HFFc6 (cell line): ENCODE data around the gene CELF2. TPM values are rescaled to one million over a fixed set of nuclear protein-coding genes. Genes with fewer than 3 reads are reported as not detected.

ENCODE experiments used
- DNase-seq: peaks from one replicate; pipeline ENCODE4 v3.0.0-alpha.2; 2018
- H3K27ac Mint-ChIP-seq: 2 replicates; pipeline ENCODE4 v1.8.0; 2020; ENCODE audit warnings: mild to moderate bottlenecking, mixed read lengths
- H3K27me3 Mint-ChIP-seq: 2 replicates; pipeline ENCODE4 v1.8.0; 2021; ENCODE audit warnings: mild to moderate bottlenecking, moderate library complexity, mixed read lengths; ENCODE audit not compliant: insufficient read depth
- H3K36me3 Mint-ChIP-seq: 2 replicates; pipeline ENCODE4 v1.8.0; 2021; ENCODE audit warnings: low read depth, mixed read lengths
- H3K4me1 Mint-ChIP-seq: 2 replicates; pipeline ENCODE4 v1.8.0; 2020; ENCODE audit warnings: low read depth, mixed read lengths
- H3K4me3 Mint-ChIP-seq: 2 replicates; pipeline ENCODE4 v1.8.0; 2020; ENCODE audit warnings: mild to moderate bottlenecking, moderate library complexity, mixed read lengths
- H3K9me3 Mint-ChIP-seq: 2 replicates; pipeline ENCODE4 v1.8.0; 2020; ENCODE audit warnings: mild to moderate bottlenecking, mixed read lengths
- total RNA-seq, 6 experiments: library from RNA; stranded (reverse); fragmentation: NEBNext Ultra II Directional; extraction: Animal tissue kit (Norgen Biotek cat#: 25700); gene quantifications; 2 replicates in 1 of 6; 3 replicates in 5 of 6; pipeline ENCODE4 v1.2.3, GENCODE V29; 2021
- TF ChIP-seq, protein P1 (sequence below): fragments of 200-600 bp; sonication (generic); IDR thresholded peaks from 2 replicates; pipeline ENCODE4 v1.5.0; 2021; ENCODE audit warnings: antibody characterized with exemption, mild to moderate bottlenecking

Gene CELF2
- total RNA-seq, 6 experiments from 2014 or later: 2.7 to 5.2 (median 3.5) TPM

DNA sequence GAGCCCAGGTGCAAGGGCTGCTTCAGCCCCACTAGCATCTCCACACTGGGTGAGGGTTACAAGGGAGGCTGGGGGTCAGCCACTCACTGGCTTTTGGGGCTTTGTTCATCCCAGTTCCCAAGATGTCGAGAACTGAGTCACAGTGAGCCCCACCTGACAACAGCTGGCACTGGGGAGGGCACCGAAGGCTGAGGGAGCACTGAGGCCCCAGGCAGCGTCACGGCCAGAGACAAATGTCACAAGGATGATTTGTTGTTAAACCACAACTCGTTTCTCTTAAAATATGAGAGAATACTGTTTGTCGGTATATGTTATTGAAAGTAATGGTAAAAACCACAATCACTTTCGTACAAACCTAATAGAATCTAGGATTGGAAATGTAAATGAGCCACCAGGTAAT lies 219.9 kb downstream of the CELF2 start:
- H3K27me3 Mint-ChIP-seq: peaks cover 4% of the 10 kb centered on the region; the same call in 1 of the 2 replicates
- DNase-seq: no peak
- no peak overlapping the region for H3K4me3 Mint-ChIP-seq
- H3K4me1 Mint-ChIP-seq: peaks cover 32% of the 10 kb centered on the region; the same call in 1 of the 2 replicates
- H3K27ac Mint-ChIP-seq: no peak overlapping the region
- TF ChIP-seq, protein P1, sequence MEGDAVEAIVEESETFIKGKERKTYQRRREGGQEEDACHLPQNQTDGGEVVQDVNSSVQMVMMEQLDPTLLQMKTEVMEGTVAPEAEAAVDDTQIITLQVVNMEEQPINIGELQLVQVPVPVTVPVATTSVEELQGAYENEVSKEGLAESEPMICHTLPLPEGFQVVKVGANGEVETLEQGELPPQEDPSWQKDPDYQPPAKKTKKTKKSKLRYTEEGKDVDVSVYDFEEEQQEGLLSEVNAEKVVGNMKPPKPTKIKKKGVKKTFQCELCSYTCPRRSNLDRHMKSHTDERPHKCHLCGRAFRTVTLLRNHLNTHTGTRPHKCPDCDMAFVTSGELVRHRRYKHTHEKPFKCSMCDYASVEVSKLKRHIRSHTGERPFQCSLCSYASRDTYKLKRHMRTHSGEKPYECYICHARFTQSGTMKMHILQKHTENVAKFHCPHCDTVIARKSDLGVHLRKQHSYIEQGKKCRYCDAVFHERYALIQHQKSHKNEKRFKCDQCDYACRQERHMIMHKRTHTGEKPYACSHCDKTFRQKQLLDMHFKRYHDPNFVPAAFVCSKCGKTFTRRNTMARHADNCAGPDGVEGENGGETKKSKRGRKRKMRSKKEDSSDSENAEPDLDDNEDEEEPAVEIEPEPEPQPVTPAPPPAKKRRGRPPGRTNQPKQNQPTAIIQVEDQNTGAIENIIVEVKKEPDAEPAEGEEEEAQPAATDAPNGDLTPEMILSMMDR: no peak
- H3K9me3 Mint-ChIP-seq: peaks cover 16% of the 10 kb centered on the region; the same call in 1 of the 2 replicates
- H3K36me3 Mint-ChIP-seq: peaks cover 5% of the 10 kb centered on the region; the same call in 1 of the 2 replicates

DNA sequence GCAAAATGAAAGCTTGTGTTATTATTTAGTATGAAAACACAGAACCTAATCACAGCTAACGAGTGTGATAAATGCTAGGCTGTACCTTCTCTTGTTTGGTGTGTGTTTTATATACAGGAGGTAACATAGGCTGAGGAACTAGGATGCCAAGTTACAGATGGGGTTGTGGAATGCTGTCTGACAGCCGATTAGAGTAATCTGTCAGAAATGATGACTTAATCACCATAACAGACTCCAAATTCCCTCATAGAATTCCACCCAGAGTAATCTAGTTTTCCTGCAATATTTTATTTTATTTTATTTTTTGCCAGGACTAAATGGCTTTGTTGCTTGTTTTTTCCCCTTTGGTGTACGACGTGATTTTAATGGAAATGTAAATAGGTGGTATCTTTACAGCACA lies 221.2 kb downstream of the CELF2 start:
- peaks cover 4% of the 10 kb centered on the region; the same call in 1 of the 2 replicates for H3K27me3 Mint-ChIP-seq
- no peak overlapping the region for H3K4me3 Mint-ChIP-seq
- H3K4me1 Mint-ChIP-seq: peaks cover 44% of the 10 kb centered on the region; the same call in 1 of the 2 replicates
- peaks cover 5% of the 10 kb centered on the region; the same call in 1 of the 2 replicates for H3K36me3 Mint-ChIP-seq
- H3K27ac Mint-ChIP-seq: no peak overlapping the region
- TF ChIP-seq, protein P1: no peak
- no peak for DNase-seq
- peaks cover 9% of the 10 kb centered on the region; the same call in 1 of the 2 replicates for H3K9me3 Mint-ChIP-seq

DNA sequence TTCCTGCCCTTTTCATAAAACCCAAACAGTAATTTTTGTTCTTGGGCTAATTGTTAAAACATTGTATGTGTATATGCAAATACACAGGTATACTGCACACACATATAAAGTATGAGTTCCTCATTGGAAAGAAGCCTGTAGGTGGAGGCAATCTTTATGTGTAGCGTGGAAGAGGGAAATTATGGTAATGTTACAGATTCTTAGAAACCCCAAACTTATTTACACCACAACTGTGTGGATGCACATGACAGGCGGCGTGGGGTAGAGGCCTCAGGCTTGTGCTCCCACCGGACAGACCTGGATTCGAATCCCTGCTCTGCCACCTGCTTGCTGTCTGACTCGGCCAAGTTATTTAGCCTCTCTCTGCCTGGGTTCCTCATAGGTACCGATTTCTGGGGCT lies 223.0 kb downstream of the CELF2 start:
- peaks cover 5% of the 10 kb centered on the region; the same call in 1 of the 2 replicates for H3K9me3 Mint-ChIP-seq
- H3K27ac Mint-ChIP-seq: no peak overlapping the region
- H3K27me3 Mint-ChIP-seq: peaks cover 4% of the 10 kb centered on the region; the same call in 1 of the 2 replicates
- H3K4me1 Mint-ChIP-seq: peaks cover 35% of the 10 kb centered on the region; the same call in 1 of the 2 replicates
- TF ChIP-seq, protein P1: no peak
- H3K4me3 Mint-ChIP-seq: no peak overlapping the region
- DNase-seq: no peak
- peaks cover 5% of the 10 kb centered on the region; the same call in 1 of the 2 replicates for H3K36me3 Mint-ChIP-seq

DNA sequence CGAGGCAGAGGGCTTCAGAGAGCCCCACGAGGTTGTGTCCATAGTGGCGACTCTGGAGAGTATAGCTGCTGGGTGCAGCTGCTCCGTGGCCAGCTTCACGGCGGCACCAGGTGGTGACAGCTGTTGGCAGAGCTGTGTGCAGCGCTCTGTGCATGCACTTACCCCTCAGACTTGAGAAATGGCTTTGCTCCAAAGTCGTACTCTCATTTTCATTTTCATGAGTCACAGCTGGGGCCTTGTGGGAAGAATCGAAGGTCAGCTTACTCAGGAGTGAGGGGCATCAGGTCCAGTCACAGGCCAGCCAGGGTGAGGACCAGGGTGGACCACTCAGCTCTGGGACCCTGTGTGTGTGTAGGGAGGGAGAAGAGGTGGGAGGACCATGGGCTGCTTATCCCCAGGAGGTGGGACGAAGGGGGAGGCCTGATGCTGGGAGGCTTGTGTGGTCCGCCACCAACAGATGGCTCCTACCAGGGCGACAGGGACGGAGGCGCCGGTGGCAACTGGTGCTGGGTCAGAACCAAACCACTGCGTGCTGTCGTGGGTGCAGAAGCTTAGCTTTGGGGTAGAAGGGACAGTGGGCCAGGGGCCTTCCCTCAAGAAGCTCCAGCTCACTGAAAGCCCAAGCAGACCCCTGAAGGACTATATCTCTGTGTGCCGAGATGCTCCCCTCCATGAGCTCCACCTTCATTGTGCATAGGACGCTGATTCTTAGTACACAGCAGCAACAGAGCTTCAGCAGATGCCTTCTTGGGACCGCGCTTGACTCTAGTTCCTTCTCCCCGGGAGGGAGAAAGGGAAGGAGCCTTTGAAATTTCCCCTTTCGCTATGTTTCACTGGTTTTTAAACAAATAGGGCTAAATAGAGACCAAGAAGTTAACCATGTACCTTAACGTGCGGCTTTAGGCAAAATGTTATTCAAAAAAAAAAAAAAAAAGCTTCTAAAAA lies 225.0 kb downstream of the CELF2 start:
- TF ChIP-seq, protein P1: no peak
- no peaks in the 10 kb centered on the region; the same call in 1 of the 2 replicates for H3K27me3 Mint-ChIP-seq
- H3K4me3 Mint-ChIP-seq: peak overlapping the region; percentile 73; the same call in 1 of the 2 replicates
- H3K9me3 Mint-ChIP-seq: no peaks in the 10 kb centered on the region; the same call in 1 of the 2 replicates
- H3K27ac Mint-ChIP-seq: peak overlapping the region; percentile 86; the same call in 1 of the 2 replicates
- H3K36me3 Mint-ChIP-seq: no peaks in the 10 kb centered on the region
- H3K4me1 Mint-ChIP-seq: 0 out of 2 replicates have a peak, but pooled peaks cover 21% of the 10 kb centered on the region
- DNase-seq: no peak

DNA sequence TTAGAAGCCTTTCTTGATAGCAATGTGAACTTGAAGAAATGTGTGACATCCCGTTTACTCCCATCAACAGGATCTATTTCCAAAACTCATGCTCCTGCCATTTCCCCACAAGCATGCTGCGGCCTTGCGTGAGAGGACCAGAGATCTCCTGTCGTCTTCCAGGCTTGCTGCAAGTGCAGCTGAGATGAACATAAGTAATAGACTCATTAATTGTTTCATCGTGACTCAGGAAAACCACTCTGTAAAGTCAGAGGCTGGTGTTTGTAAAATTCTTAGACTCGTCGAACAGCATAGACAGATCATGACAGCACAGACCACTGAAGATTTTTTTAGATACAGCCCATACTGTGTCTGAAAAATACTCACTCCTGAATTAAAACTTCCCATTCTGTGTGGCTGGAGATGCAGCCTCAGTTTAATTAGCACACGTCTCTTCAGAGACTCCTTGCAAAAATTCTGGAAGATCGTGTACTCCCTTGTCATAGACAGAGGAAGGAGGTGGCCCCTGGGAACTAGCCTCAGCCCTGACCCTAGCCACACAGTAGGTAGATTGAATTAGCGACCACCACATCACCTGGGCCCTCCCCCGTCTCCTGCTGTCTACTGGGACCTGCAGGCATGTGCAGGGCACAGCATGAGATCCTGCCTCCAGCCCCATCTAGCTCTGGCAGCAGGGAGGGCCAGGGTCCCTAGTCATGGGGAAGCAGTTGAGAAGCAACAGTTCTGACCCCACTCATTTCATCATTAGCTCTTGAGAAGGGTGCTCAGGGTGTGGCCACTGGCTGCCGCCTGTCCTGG lies 226.0 kb downstream of the CELF2 start:
- 0 out of 2 replicates have a peak, but pooled peaks cover 21% of the 10 kb centered on the region for H3K4me1 Mint-ChIP-seq
- peak overlapping the region; percentile 59; the same call in 1 of the 2 replicates for H3K4me3 Mint-ChIP-seq
- H3K27ac Mint-ChIP-seq: peak overlapping the region; percentile 65; the same call in 1 of the 2 replicates
- TF ChIP-seq, protein P1: no peak
- H3K36me3 Mint-ChIP-seq: no peaks in the 10 kb centered on the region
- H3K9me3 Mint-ChIP-seq: no peaks in the 10 kb centered on the region; the same call in 1 of the 2 replicates
- DNase-seq: no peak
- no peaks in the 10 kb centered on the region for H3K27me3 Mint-ChIP-seq
